ENCODE measurements around the gene E2F6.

The E2F6 gene

DNA sequence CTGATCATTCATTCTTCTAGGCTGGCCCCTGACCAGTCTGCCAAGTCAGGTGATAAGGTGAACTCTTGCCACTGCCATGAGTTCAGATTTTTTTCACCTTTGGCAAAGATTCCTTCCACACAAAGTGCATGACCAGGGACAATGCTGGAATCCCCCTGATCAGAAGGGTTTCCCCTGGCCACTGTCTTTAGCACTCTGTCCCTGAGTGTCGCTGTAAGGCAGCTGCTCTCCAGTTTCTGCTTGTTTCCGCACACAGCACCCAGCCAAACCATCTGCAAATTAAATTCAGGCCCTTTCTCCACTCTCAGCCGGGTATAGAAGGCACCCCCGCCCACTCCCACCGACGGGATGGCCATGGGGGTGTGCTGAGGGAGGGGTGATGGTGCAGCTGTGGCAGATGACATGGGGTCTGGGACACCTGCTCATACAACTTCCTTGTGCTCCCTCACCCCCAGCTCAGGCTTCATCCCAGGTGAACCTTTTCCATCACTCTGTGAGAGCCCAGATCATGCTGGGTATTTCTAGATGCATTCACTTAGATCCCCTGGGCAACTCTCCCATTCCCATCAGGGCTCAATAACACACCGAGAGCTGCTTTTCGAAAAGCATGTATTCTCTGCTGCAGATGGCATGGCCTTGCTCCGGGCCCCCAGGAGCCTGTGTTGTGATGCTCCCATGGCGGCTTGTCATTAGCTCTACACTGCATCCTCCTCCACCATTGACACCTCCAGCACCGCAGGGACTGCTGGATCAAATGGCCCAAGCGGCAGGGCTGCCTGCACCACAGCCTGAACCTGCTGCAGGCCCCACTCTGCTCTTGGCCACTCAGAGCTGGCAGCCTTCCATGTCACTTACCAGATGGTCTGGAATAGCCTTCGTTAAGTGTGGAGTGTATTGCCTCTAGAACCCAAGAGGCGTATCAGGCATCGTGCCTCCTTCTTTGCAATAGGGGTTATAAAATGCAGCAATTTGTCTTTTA is 69.2 kb downstream of the E2F6 start:
- no peak for TF ChIP-seq CTCF (IDR thresholded peaks at IDR 0.05; ENCODE audit: control extremely low read depth, extremely low read depth, low read depth, missing control alignments)
- CTCF ChIA-PET: interaction anchor here (0.9 kb wide), 1 partner anchor 264 kb away, joined by 3 read pairs; a partner anchor contains a TSS
- POLR2A ChIA-PET: no interaction called here
- DNase-seq (ENCODE audit: extremely low spot score): no peak

DNA sequence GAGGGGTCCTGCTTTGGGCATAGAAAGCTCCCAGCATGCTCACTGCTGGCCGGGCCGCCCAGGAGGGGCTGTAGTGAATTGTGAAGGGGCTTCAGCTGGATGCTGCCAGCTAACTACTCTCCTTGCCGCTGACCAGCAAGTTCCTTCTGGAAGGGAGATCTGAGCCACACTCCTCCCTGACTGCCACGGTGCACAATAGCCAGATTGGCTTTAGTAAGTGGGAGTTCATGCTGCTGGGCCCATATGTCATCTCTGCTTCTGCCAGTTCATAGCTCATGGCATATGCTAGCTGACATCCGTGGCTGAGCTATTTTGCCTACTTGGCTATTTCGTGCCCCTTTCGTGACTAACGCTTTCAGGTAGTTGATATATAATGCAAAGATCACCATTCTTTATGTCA is 69.9 kb downstream of the E2F6 start:
- ChIA-PET CTCF (interaction anchor here (0.9 kb wide), 1 partner anchor 264 kb away, joined by 3 read pairs; a partner anchor contains a TSS), POLR2A (no interaction called here)
- TF ChIP-seq CTCF (IDR thresholded peaks at IDR 0.05; ENCODE audit: control extremely low read depth, extremely low read depth, low read depth, missing control alignments): no peak
- DNase-seq (ENCODE audit: extremely low spot score): no peak

DNA sequence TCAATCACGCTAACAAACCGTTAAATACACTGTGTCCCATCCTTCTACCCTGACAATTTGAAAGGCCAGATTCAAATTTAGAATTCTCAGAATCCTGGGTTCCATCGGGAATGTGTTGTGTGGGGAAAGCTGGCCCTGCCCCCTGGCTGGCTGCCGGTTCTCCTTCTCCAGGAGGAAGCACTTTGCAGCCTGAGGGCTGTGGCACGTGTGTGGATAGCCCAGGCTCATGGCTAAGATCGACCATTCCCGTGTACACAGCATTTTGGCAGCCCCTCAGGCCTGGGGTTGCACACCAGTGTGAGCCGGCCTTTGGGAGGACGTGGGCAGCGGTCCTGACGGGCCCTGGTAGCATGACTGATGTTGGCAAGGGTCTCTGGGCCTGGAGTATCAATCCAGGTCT is 70.6 kb downstream of the E2F6 start:
- ChIA-PET POLR2A (no interaction called here), CTCF (no interaction called here)
- no peak for TF ChIP-seq CTCF (IDR thresholded peaks at IDR 0.05; ENCODE audit: control extremely low read depth, extremely low read depth, low read depth, missing control alignments)
- DNase-seq (ENCODE audit: extremely low spot score): no peak
